Stimulated activated CD4-positive, alpha-beta T cell treated with anti-CD3 and anti-CD28 coated beads, Interleukin-15, amount 100 ng/mL, for 24 hours (primary cell): ENCODE measurements around the gene CHRM4.
A peak's percentile ranks its signal among the peaks of the same experiment; 100 is the strongest.

Experiments
- DNase-seq: peaks from one replicate; pipeline ENCODE4 v3.0.0-alpha.2; 2020

Gene CHRM4

GRCh38 chr11:46346886-46347636, 44.5 kb downstream of the CHRM4 start, which contains the start of gene DGKZ:
Gene DGKZ (plus strand): TSS chr11:46347463. CDS start chr11:46347660, 197 bp downstream.
- peak; percentile 88 for DNase-seq

- DNase-seq = peak; percentile 52
These were observed 45.6 kb downstream of the CHRM4 start for GRCh38 chr11:46345881-46346484.

DNA sequence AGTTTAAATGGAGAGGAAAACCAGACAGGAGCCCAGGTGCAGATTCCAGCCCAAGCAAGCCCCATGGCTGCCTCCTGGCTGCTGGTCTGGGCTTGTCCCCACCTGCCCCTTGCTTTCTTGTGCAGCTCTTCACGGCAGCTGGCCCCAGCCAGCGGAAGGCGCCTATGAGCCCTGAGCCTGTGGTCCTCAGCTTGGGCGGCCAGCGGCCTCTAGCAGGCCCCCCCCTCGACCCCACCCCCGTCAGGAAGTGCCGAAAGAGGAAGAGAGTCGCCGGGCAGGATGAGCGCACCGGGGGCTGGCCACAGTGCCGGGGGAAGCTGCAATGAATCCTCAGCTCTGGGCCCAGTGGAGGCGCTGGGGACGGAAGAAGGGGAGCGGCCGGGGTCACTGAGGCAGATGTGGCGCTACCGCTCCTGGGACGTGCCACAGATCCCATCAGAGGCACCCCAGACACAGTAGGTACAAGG, 46.4 kb downstream of the CHRM4 start:
- DNase-seq = peak; percentile 51

DNA sequence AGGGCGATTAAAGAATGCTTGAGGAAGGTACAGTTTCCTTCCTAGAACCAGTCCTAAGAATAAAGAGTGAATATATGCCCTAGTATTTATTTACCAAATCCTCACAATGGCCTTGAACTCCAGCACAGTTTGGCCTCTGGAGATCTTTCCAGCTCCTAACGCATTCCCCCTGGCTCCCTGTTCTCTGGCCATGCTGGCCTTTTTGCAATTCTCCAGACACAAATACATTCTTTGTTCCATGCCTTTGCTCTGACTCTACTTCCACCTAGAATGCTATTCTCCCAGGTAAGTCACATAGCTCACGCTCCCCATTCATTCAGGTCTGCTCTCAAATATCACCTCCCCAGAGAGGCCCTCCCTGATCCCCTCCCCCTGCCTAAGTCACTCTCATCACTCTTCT, 48.1 kb downstream of the CHRM4 start:
- no peak for DNase-seq

- no peak for DNase-seq
These were observed 49.3 kb downstream of the CHRM4 start for GRCh38 chr11:46342239-46342638.

GRCh38 chr11:46341454-46341853, 50.1 kb downstream of the CHRM4 start:
- DNase-seq = no peak

- DNase-seq = no peak
These were observed 51.8 kb downstream of the CHRM4 start for GRCh38 chr11:46339816-46340215.

GRCh38 chr11:46338988-46339666, 52.4 kb downstream of the CHRM4 start:
- no peak for DNase-seq

DNA sequence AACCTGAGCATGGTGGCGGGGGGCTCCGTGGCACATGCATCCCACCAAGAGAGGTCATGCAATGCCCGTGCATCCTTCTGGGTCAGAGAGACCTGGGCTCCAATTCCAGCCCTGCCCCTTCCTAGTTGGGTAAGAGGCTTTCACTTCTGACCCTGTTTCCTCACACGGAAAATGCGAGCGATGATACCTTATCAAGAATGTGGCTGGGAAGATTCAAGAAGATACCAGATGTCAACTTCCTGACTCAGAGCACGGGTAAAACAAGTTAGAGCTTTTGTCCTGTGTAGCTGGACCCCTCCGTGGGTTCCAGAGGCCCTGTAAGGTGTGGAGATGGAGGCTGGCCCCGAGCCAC, 53.0 kb downstream of the CHRM4 start:
- peak; percentile 27 for DNase-seq

DNA sequence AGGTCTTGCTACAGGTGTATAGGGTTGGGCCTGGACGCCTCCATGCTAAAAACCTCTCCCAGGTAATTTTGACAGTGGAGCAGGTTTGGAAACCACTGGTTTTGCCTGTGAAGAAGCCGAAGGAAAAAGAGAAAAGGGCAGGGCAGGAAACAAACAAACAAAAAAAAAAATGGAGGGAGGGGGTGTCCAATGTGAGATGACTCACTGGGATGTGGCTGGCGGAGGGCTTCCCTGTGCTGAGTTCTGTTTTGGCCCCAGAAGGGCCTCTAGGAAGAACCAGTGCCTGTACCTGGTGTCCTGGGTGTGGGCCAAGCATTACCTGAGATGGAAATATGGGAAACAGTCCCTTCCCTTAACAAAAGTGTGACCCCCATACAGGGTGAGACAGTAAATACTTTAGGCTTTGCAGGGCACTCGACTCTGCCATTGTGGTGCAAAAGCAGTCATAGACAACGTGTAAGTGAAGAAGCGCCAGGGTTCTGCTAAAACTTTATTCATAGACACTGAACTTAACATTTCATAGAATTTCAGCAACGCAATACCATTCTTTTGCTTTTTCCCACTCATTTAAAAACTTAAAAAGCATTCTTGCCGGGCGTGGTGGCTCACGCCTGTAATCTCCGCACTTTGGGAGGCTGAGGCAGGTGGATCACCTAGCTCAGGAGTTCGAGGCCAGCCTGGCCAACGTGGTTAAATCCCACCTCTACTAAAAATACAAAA, 53.8 kb downstream of the CHRM4 start:
- no peak for DNase-seq

GRCh38 chr11:46336563-46337180, 54.9 kb downstream of the CHRM4 start:
- DNase-seq = no peak

- DNase-seq = no peak
These were observed 55.5 kb downstream of the CHRM4 start for GRCh38 chr11:46335890-46336562.

DNA sequence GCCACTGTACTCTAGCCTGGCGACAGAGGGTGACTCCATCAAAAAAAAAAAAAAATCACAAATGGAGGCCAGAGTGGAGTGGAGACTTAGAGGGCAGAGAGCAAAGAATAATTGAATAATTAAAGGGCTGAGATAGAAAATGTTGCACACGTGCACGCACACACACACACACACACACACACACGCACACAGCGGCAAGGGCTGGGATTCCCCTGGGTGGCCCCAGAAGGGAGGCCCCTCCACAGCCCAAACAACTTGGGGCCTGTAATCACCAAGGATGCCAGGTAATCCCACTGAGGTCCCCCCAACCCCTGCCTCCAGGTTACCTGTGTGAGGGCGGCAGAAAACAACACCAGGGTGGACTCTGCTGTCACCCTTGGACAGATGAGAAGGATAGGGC, 56.3 kb downstream of the CHRM4 start:
- DNase-seq = no peak

- DNase-seq = no peak
These were observed 57.4 kb downstream of the CHRM4 start for GRCh38 chr11:46334211-46334610.
